GM19468 (cell line): ENCODE results near the gene CYP2E1.
"Not testable (repeated sequence)": the region's sequence is repeated elsewhere in the genome, so short reads cannot be mapped to it uniquely, and the experiment has no call there.

Source experiments
- ATAC-seq: cut with Tn5 transposase; IDR thresholded peaks from one replicate; pipeline ENCODE4 v1.9.1; 2021; ENCODE audit warnings: mild to moderate bottlenecking, moderate library complexity, moderate number of reproducible peaks; ENCODE audit not compliant: unreplicated experiment; ENCODE audit errors: extremely low read depth

The CYP2E1 gene

DNA sequence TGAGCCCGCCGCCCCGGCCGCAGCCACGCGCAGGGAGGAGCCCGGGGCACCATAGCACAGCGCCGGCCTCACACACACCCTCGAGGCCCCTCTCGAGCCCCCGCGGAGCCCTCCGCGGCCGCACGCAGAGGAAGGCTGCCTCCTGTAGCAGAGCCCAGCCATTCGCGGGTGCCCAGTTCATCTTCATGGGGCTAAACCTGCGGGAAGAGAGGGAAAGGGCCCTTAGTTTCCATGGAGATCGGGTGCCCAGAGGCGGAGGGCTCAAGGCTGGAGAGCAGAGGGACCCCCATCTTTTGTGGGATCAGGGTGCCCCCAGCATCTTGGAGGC lies 41.1 kb downstream of the CYP2E1 start:
- ATAC-seq: no peak

DNA sequence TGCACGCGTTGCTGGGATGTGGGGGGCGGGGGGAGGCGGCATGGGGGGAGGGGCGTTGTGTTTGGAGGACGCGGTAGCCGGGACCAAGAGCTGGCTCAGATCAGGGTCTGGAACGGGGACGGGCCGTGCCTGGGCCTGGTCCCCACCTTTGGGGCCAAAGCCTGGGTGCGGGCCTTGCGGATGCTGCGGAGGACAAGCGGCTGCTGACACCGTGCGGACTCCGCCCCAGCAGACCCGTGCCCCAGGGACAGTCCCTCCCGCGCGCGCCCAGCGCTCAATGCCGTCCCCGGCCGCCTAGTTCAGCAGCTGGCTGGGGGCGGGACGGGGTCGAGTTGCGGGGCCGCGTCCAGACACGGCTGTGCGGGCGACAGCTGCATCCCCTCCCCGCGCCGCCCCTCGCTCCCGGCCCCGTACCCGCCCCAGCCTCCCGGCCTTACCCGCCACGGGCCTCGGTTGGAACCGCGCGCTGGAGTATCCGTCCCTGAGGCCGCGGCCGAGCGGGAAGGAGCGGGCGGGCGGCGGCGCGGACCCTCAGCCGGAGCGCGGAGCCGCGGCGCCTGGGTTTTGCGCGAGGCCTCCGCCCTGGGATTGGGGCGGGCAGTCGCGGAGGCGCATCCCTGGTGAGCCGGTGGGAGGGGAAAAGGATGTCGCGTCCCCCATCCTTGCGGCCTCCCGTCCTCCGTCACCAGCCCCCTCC lies 41.8 kb downstream of the CYP2E1 start:
- not testable (repeated sequence) for ATAC-seq

DNA sequence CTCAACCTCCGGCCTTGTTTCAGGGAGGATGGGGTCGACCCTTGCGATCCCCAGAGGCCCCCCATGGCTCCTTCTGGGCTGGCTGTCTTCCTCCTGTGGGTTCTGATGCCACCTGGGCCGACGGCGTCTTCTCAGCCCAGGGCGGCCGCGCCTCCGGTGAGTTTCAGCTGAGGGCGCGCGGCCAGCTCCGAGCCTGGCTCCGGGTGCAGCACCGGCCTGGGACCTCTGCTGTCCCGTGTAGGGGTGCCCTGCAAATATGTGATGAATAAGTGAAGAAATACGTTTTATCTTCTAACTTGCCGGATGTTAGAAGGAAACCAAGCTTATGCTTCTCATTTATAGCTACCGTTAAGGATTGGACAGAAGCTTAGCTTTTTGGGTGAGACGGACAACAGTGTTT lies 42.6 kb downstream of the CYP2E1 start:
- not testable (repeated sequence) for ATAC-seq

DNA sequence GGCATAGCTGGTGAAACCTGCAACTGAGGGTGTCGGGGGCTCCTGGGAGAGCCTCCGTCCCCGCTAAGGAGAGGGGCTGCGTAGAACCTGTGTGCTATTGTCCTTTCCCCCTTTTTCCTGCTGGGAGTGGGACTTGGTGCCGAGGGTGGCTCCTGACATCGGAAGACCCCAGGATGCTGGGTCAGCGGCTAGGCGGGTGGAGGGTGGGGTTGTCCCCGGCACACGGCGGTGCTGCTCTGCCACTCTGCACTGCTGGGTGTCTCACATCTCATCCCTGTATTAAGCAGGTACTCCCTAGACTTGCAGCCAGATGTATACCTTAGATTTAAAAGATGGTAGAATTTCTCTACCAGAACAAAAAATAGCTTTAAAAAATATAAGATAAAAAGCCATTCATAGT lies 44.9 kb downstream of the CYP2E1 start:
- not testable (repeated sequence) for ATAC-seq

DNA sequence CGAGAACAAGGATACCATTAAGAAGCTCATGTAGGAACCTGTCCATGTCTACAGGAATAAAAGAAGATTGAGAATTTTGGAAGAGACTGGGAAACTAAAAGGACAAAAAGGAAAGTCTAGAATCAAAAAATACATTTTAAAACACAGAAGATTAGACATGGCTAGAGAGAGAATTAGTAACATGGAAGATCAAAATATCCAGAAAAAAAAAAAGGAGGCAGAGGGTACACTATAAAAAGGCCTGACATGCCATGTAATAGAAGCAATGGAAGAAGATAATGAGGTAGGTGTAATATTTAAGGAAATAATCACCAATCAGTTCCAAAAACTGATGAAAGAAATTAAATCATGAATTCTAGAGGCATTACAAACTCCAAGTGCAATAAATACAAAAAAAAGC lies 46.3 kb downstream of the CYP2E1 start:
- not testable (repeated sequence) for ATAC-seq

DNA sequence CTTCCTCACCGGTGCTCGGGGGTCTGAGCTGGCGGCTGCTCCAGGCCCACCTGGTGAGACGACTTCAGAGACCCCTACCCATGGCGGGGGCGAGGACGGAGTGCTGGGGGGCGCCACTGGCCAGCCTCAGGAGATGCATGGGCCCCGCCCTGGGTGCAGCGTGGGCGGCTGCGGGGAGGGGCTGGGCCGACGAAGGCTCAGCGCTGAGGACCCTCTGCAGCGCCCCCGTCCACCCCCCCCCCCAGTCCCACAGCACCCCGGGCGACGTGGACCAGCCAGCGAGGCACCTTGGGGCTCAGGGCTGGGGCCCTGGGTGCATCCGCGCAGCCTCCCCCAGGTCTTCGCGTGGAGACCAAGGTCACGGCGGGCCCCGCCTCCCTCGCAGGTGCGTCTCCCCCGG lies 49.9 kb downstream of the CYP2E1 start:
- not testable (repeated sequence) for ATAC-seq
